HUES48 (cell line): ENCODE measurements around the gene STAG1.
"Not testable (repeated sequence)": the region's sequence is repeated elsewhere in the genome, so short reads cannot be mapped to it uniquely, and the experiment has no call there.

Experiments used
- H3K27ac ChIP-seq: one replicate; pipeline ENCODE4 v1.7.0; 2013; ENCODE audit warnings: low read depth, low read length, inconsistent platforms
- H3K27me3 ChIP-seq: 2 replicates; pipeline ENCODE4 v1.6.1; 2013; ENCODE audit warnings: mild to moderate bottlenecking, low read length; ENCODE audit not compliant: control insufficient read depth, insufficient read depth
- H3K36me3 ChIP-seq: 2 replicates; pipeline ENCODE4 v1.6.1; 2013; ENCODE audit warnings: low read length; ENCODE audit not compliant: control insufficient read depth, insufficient read depth
- H3K4me1 ChIP-seq: 2 replicates; pipeline ENCODE4 v1.6.1; 2013; ENCODE audit warnings: mild to moderate bottlenecking, low read length; ENCODE audit not compliant: control insufficient read depth, insufficient read depth
- H3K4me3 ChIP-seq: 2 replicates; pipeline ENCODE4 v1.5.1; 2013; ENCODE audit warnings: mild to moderate bottlenecking, low read depth, low read length
- H3K9ac ChIP-seq: 2 replicates; pipeline ENCODE4 v1.6.1; 2013; ENCODE audit warnings: mild to moderate bottlenecking, low read depth, low read length, moderate library complexity
- H3K9me3 ChIP-seq: 2 replicates; pipeline ENCODE4 v1.6.1; 2013; ENCODE audit warnings: low read length; ENCODE audit not compliant: control insufficient read depth, insufficient read depth

The STAG1 gene

GRCh38 chr3:136752172-136752421 is at the start of gene STAG1:
STAG1 (minus strand) TSS chr3:136752378; CDS start chr3:136630898, 121,480 bp downstream.
- peak within 1 kb of the TSS; percentile 80 for H3K4me3 ChIP-seq
- no peaks in the 10 kb centered on the region for H3K9me3 ChIP-seq
- H3K36me3 ChIP-seq, result no peaks in the 10 kb centered on the region
- H3K27me3 ChIP-seq, result no peaks in the 10 kb centered on the region
- peaks cover 28% of the 10 kb centered on the region for H3K4me1 ChIP-seq
- H3K27ac ChIP-seq, result peak within 1 kb of the TSS; percentile 100
- peak within 1 kb of the TSS; percentile 95 for H3K9ac ChIP-seq

DNA sequence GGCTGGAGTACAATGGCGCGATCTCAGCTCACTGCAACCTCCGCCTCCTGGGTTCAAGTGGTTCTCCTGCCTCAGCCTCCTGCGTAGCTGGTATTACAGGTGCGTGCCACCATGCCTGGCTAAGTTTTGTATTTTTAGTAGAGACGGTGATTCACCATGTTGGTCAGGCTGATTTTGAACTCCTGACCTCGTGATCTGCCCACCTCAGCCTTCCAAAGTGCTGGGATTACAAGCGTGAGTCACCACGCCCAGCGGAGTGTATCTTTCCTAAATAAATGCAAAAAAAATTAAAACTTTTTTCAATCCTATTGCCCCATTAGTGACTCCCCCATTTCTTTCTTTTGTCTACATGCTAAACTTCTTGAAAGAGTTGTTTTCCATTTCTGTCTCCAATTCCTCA is 49.0 kb upstream of the STAG1 start:
- H3K9me3 ChIP-seq, H3K36me3 ChIP-seq, H3K27ac ChIP-seq, H3K4me3 ChIP-seq, H3K9ac ChIP-seq, H3K27me3 ChIP-seq, H3K4me1 ChIP-seq: not testable (repeated sequence)

- H3K9ac ChIP-seq, result no peak overlapping the region
- H3K4me3 ChIP-seq, result no peak overlapping the region
- H3K36me3 ChIP-seq, result no peaks in the 10 kb centered on the region
- no peaks in the 10 kb centered on the region for H3K9me3 ChIP-seq
- H3K27me3 ChIP-seq, result no peaks in the 10 kb centered on the region
- no peak overlapping the region for H3K27ac ChIP-seq
- no peaks in the 10 kb centered on the region for H3K4me1 ChIP-seq
These were observed 40.6 kb upstream of the STAG1 start for GRCh38 chr3:136792556-136793330.

GRCh38 chr3:136790786-136791185 is 38.6 kb upstream of the STAG1 start:
- H3K9me3 ChIP-seq, result no peaks in the 10 kb centered on the region
- no peak overlapping the region for H3K4me3 ChIP-seq
- no peak overlapping the region for H3K27ac ChIP-seq
- H3K36me3 ChIP-seq, result no peaks in the 10 kb centered on the region
- no peaks in the 10 kb centered on the region for H3K27me3 ChIP-seq
- H3K4me1 ChIP-seq, result peaks cover 12% of the 10 kb centered on the region
- no peak overlapping the region for H3K9ac ChIP-seq

GRCh38 chr3:136789976-136790375 is 37.8 kb upstream of the STAG1 start:
- Histone ChIP-seq H3K36me3 (no peaks in the 10 kb centered on the region), H3K4me3 (no peak overlapping the region), H3K9me3 (no peaks in the 10 kb centered on the region), H3K9ac (no peak overlapping the region), H3K4me1 (peaks cover 12% of the 10 kb centered on the region), H3K27ac (no peak overlapping the region), H3K27me3 (no peaks in the 10 kb centered on the region)

DNA sequence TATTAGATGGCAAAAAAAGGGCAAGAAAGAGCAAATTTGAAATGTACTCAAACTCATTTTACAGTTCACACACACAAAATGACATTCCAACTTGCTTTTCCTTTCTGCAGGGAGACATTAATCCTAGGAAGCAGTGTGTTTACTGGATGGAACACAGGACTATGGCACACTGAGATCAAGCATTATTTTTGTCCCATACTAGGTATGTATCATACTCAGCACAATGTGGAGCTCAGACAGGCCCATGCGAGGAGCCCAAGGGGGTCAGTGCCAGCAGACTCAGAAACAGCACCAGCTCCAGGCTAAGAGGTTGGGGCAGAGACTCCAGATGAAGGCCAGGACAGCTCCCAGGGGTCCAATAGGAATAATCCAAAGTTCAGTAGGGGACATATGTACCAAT is 36.0 kb upstream of the STAG1 start:
- Histone ChIP-seq H3K36me3 (no peaks in the 10 kb centered on the region), H3K4me1 (peaks cover 12% of the 10 kb centered on the region), H3K9ac (no peak overlapping the region), H3K4me3 (no peak overlapping the region), H3K27ac (no peak overlapping the region), H3K9me3 (no peaks in the 10 kb centered on the region), H3K27me3 (no peaks in the 10 kb centered on the region)

GRCh38 chr3:136787349-136787748 is 35.2 kb upstream of the STAG1 start:
- Histone ChIP-seq H3K9me3 (no peaks in the 10 kb centered on the region), H3K4me3 (no peak overlapping the region), H3K27ac (no peak overlapping the region), H3K36me3 (no peaks in the 10 kb centered on the region), H3K9ac (no peak overlapping the region), H3K27me3 (no peaks in the 10 kb centered on the region), H3K4me1 (peaks cover 12% of the 10 kb centered on the region)

DNA sequence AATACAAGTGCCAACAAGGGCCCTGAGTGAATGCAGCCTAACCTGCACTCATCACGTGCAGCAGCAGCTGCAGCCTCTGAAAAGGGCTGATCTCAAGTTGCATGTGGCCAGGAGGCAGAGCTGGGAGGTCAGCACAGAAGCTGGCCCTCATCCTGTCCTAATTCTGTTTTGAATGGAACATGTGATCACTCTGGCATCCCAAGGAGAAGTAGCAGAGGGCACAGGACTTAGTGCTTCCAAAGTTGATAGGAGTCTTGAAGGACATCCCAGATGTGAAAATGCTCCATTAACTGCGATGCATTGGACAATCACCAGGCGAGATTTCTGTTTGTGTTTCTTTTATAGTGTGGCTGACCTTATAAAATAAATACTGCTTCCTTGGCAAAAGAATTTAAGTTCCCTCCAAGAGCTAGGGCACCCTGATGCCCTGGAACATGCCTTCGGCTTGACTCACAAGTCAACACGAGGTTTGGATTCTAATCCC is 31.6 kb upstream of the STAG1 start:
- Histone ChIP-seq H3K36me3 (no peaks in the 10 kb centered on the region), H3K4me3 (no peak overlapping the region), H3K27ac (no peak overlapping the region), H3K27me3 (no peaks in the 10 kb centered on the region), H3K4me1 (peaks cover 12% of the 10 kb centered on the region), H3K9ac (no peak overlapping the region), H3K9me3 (no peaks in the 10 kb centered on the region)

DNA sequence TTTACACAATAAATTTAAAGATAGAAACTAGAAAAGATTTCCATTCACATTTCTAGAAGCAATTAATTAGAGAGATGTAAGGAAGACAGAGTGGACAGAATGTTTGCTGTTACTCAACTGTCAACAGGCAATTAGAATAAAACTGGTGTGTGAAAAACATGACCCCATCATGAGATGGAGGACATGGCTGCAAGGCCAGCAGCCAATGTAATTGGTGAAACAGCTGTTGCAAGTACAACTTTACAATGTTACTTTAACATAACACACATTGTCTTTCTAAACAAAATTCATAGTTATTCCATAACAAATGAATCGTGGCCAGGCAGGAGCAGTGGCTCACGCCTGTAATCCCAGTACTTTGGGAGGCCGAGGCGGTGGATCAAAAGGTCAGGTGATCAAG is 28.6 kb upstream of the STAG1 start:
- no peak overlapping the region for H3K4me3 ChIP-seq
- H3K27ac ChIP-seq, result no peak overlapping the region
- H3K27me3 ChIP-seq, result no peaks in the 10 kb centered on the region
- H3K36me3 ChIP-seq, result no peaks in the 10 kb centered on the region
- H3K9me3 ChIP-seq, result no peaks in the 10 kb centered on the region
- H3K9ac ChIP-seq, result no peak overlapping the region
- no peaks in the 10 kb centered on the region for H3K4me1 ChIP-seq

DNA sequence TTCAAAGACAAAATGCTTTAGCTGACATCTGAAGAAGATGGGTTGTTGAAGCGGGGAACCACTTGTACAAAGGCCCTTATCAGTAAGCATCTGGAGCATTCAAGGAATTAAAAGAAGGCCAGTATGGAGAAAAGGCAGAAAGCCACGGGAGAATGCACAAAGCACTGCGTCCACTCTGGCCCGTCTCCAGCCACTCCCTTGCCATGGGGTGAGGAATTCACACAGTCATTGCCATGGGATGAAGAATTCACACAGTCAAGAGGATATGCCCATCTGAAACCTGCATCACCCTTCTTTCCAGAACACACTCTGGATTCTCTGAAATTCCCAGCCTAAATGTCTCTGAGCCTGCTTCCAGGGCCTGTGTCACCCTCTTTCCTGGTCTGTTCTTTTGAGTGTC is 26.7 kb upstream of the STAG1 start:
- no peaks in the 10 kb centered on the region for H3K27me3 ChIP-seq
- no peaks in the 10 kb centered on the region for H3K36me3 ChIP-seq
- H3K9me3 ChIP-seq, result no peaks in the 10 kb centered on the region
- no peak overlapping the region for H3K9ac ChIP-seq
- no peak overlapping the region for H3K4me3 ChIP-seq
- H3K4me1 ChIP-seq, result no peaks in the 10 kb centered on the region
- no peak overlapping the region for H3K27ac ChIP-seq

DNA sequence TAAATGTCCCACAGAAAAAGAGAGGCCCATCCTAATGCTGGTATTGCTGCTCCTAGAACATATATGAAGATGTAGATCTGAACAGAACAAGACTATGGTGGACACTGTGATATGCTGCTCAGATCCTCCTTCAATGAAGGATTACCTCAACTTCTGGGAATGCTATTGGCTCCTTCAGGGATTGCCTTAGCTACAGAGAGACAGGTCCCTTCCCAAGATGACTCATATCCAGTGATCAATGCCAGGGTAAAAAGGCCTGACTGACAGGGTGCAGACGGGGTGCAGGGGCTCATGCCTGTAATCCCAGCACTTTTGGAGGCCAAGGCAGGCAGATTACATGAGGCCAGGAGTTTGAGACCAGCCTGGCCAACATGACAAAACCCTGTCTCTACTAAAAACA is 20.5 kb upstream of the STAG1 start:
- no peak overlapping the region for H3K9ac ChIP-seq
- no peak overlapping the region for H3K27ac ChIP-seq
- H3K4me3 ChIP-seq, result no peak overlapping the region
- no peaks in the 10 kb centered on the region for H3K27me3 ChIP-seq
- H3K9me3 ChIP-seq, result no peaks in the 10 kb centered on the region
- no peaks in the 10 kb centered on the region for H3K36me3 ChIP-seq
- no peaks in the 10 kb centered on the region for H3K4me1 ChIP-seq
